ENCODE measurements around the gene TRAK1.

TRAK1 gene

GRCh38 chr3:42273361-42273760 lies 182.2 kb downstream of the TRAK1 start:
- DNase-seq (ENCODE audit: low read depth in 1 of 2, low spot score in 1 of 2): peak in 1 of 2 experiments; percentile 78
- TF ChIP-seq POLR2AphosphoS5 (IDR thresholded peaks at IDR 0.05; ENCODE audit: low read depth) (no peak), SPI1 (IDR thresholded peaks at IDR 0.05; ENCODE audit: borderline replicate concordance, low read depth) (peak; percentile 83), GABPA (IDR thresholded peaks at IDR 0.05; ENCODE audit: low read depth) (no peak), REST (IDR thresholded peaks at IDR 0.05; ENCODE audit: insufficient replicate concordance, low read depth) (no peak)
- no peak overlapping the region for H3K4me3 ChIP-seq (replicated peaks; ENCODE audit: insufficient read depth, low read length)
- H3K27ac ChIP-seq (replicated peaks): no peak overlapping the region
- H3K27me3 ChIP-seq (ENCODE audit: insufficient read depth, poor library complexity, severe bottlenecking): no peaks in the 10 kb centered on the region

GRCh38 chr3:42274266-42274665 lies 183.1 kb downstream of the TRAK1 start:
- no peak for DNase-seq (ENCODE audit: low read depth in 1 of 2, low spot score in 1 of 2)
- no peak for TF ChIP-seq CTCF (IDR thresholded peaks at IDR 0.05; ENCODE audit: insufficient read depth, low read length)
- no peak for TF ChIP-seq SPI1 (IDR thresholded peaks at IDR 0.05; ENCODE audit: borderline replicate concordance, low read depth)
- TF ChIP-seq REST (IDR thresholded peaks at IDR 0.05; ENCODE audit: insufficient replicate concordance, low read depth): no peak
- no peak for TF ChIP-seq POLR2AphosphoS5 (IDR thresholded peaks at IDR 0.05; ENCODE audit: low read depth)
- no peak for TF ChIP-seq GABPA (IDR thresholded peaks at IDR 0.05; ENCODE audit: low read depth)

GRCh38 chr3:42275217-42275616 lies 184.1 kb downstream of the TRAK1 start:
- no peaks in the 10 kb centered on the region for H3K27me3 ChIP-seq (ENCODE audit: insufficient read depth, poor library complexity, severe bottlenecking)
- TF ChIP-seq REST (IDR thresholded peaks at IDR 0.05; ENCODE audit: insufficient replicate concordance, low read depth) (no peak), SPI1 (IDR thresholded peaks at IDR 0.05; ENCODE audit: borderline replicate concordance, low read depth) (no peak), POLR2AphosphoS5 (IDR thresholded peaks at IDR 0.05; ENCODE audit: low read depth) (no peak), CTCF (IDR thresholded peaks at IDR 0.05; ENCODE audit: insufficient read depth, low read length) (no peak), GABPA (IDR thresholded peaks at IDR 0.05; ENCODE audit: low read depth) (no peak)
- no peak for DNase-seq (ENCODE audit: low read depth in 1 of 2, low spot score in 1 of 2)
- no peak overlapping the region for H3K27ac ChIP-seq (replicated peaks)
- H3K4me3 ChIP-seq (replicated peaks; ENCODE audit: insufficient read depth, low read length): no peak overlapping the region

More at GRCh38 chr3:42274266-42274665, 183.1 kb downstream of the TRAK1 start:
- Histone ChIP-seq H3K27ac (replicated peaks) (no peak overlapping the region), H3K4me3 (replicated peaks; ENCODE audit: insufficient read depth, low read length) (no peak overlapping the region), H3K27me3 (ENCODE audit: insufficient read depth, poor library complexity, severe bottlenecking) (no peaks in the 10 kb centered on the region)
